Measurements from ENCODE around the gene OGT.

The OGT gene

GRCh38 chrX:71625471-71625870 lies 92.6 kb downstream of the OGT start:
- no peak overlapping the region for H3K27ac ChIP-seq
- ChIA-PET POLR2A (ENCODE audit: low non-redundant PET) (no interaction called here), CTCF (interaction anchor here (0.6 kb wide), 1 partner anchor 27 kb away, joined by 3 read pairs; no protein-coding TSS in a partner anchor)
- no peak for TF ChIP-seq CTCF (conservative IDR thresholded peaks at IDR 0.05; ENCODE audit: low read depth)
- no peak for DNase-seq (ENCODE audit: low spot score)

Data from RWPE1 (cell line).